NT2/D1 (cell line): Measurements from ENCODE around the gene TRAF6.

Source experiments
- DNase-seq: peaks from one replicate; pipeline ENCODE4 v3.0.0-alpha.2; 2011; ENCODE audit warnings: low read depth, low spot score
- H3K27me3 ChIP-seq: 2 replicates; pipeline ENCODE4 v1.6.0; 2011; ENCODE audit warnings: mild to moderate bottlenecking; ENCODE audit not compliant: insufficient read length, insufficient read depth
- H3K36me3 ChIP-seq: 2 replicates; pipeline ENCODE4 v1.6.1; 2011; ENCODE audit warnings: mild to moderate bottlenecking, low read length, mixed read lengths; ENCODE audit not compliant: insufficient read depth, insufficient read length
- H3K4me1 ChIP-seq: 2 replicates; pipeline ENCODE4 v1.5.1; 2011; ENCODE audit not compliant: insufficient read depth, insufficient read length
- H3K4me3 ChIP-seq: 2 replicates; pipeline ENCODE4 v1.5.1; 2011; ENCODE audit warnings: low read depth; ENCODE audit not compliant: insufficient read length
- H3K9ac ChIP-seq: 2 replicates; pipeline ENCODE4 v1.6.0; 2011; ENCODE audit warnings: low read depth; ENCODE audit not compliant: insufficient read length
- H3K9me3 ChIP-seq: 2 replicates; pipeline ENCODE4 v1.5.1; 2011; ENCODE audit warnings: mild to moderate bottlenecking, low read length; ENCODE audit not compliant: insufficient read depth
- SUZ12 ChIP-seq: IDR thresholded peaks from 2 replicates; pipeline ENCODE4 v1.6.1; 2011; ENCODE audit not compliant: insufficient read length, insufficient read depth; ENCODE audit errors: extremely low read depth
- YY1 ChIP-seq: IDR thresholded peaks from 2 replicates; pipeline ENCODE4 v1.6.1; 2011; ENCODE audit not compliant: insufficient read length, insufficient read depth
- ZNF274 ChIP-seq: IDR thresholded peaks from 2 replicates; pipeline ENCODE4 v1.6.1; 2011; ENCODE audit warnings: mild to moderate bottlenecking, low read depth, low read length

TRAF6 gene

DNA sequence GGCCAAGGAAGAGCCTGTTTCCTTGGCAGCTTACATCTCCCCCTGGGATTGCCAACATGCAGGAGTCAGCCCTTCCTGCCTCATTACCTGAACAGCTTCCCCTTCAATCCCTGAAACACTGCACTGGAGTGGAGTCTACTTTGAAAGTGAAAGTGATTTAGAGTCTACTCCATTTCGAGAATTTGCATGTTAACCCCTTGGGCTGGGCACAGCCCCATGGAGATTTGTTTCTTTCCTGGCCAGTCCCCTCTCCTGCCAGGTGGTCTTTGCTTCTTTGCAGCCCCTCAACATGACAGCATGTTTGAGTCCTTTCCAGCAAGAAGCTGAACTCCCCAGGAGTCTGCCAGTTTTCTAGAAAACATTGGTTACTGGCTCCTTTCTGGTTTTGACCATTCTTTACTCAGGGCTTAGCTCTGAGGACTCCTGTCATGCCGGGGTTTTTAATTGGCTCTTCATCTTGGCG, 59.9 kb downstream of the TRAF6 start:
- Histone ChIP-seq H3K9me3 (no peaks in the 10 kb centered on the region), H3K4me1 (peaks cover 9% of the 10 kb centered on the region), H3K27me3 (no peaks in the 10 kb centered on the region), H3K36me3 (peaks cover 43% of the 10 kb centered on the region), H3K4me3 (no peak overlapping the region), H3K9ac (no peak overlapping the region)
- TF ChIP-seq YY1 (no peak), SUZ12 (no peak), ZNF274 (no peak)
- no peak for DNase-seq

DNA sequence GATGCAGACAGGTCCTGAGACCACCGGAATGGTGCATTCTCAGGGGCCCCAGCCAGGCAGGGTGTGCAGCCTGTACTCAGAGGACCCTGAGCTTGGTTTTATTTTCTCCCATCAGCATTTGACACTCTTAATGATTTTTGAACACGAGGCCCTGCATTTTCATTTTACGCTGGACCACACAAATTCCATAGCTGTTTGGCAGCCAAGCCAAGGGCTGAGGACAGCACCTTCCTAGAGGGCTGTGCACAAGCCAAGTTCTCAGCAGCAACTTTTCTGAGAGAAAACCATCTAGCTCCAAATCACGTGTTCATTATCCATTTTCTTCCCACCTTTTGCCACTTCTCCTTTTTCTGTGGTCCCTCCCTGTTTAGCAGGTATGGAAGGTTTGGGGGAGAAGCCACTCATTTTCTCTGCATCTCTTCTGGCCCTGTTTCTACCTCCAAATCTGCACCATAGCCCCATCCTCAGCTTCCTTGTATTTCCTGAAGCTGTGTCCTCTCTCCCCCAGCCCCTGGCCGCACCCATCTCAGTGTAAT, 60.4 kb downstream of the TRAF6 start:
- no peak overlapping the region for H3K9ac ChIP-seq

DNA sequence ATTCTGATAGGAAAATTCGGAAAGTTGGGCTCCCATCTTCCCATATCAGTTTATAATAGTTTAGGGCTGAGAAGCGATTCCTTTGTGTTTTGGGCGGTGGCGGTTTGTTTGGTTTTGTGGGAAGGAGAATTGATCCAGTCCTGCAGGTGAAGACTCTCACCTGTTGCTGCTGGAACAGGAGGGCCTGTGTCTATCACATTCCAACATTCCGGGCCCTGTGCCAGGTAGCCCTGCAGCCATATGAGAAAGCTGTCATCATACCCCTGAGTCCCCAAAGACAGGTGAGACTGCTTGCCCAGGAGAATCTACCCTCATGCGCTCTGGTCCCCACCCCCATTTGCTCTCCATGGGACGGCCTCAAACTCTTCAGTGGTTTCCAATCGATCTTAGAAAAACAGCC, 62.1 kb downstream of the TRAF6 start:
- H3K36me3 ChIP-seq, result peaks cover 35% of the 10 kb centered on the region

More for the DNA sequence above, 60.4 kb downstream of the TRAF6 start:
- Histone ChIP-seq H3K9me3 (no peaks in the 10 kb centered on the region), H3K4me1 (peaks cover 5% of the 10 kb centered on the region), H3K4me3 (no peak overlapping the region), H3K27me3 (no peaks in the 10 kb centered on the region), H3K36me3 (peaks cover 43% of the 10 kb centered on the region)
- TF ChIP-seq ZNF274, result no peak
- no peak for TF ChIP-seq SUZ12
- no peak for TF ChIP-seq YY1
- DNase-seq, result no peak

DNA sequence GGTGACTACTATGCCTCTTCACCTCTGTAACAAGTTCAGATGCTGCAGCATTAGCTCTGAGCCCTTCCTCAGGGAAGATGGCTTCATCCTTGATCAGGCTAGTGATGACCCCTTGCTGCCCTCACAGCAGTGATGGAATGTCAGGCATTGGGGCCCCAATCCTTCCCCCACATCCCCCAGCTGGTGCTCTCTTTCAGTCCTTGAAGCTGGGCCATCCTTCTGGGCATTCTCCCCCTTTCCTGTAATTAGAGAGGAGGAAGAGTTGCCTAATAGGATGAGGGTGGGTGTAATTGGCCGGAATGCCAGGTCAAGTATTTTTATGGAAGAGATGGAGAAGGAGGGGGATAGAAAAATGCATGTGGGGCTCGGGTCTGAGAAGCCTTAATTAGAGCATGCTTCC, 62.6 kb downstream of the TRAF6 start:
- TF ChIP-seq ZNF274, result no peak
- TF ChIP-seq SUZ12, result no peak
- no peak for TF ChIP-seq YY1
- peaks cover 35% of the 10 kb centered on the region for H3K36me3 ChIP-seq
- no peak for DNase-seq

More for the DNA sequence above, 62.1 kb downstream of the TRAF6 start:
- no peak overlapping the region for H3K4me3 ChIP-seq
- no peaks in the 10 kb centered on the region for H3K4me1 ChIP-seq
- DNase-seq, result no peak
- no peaks in the 10 kb centered on the region for H3K27me3 ChIP-seq
- no peaks in the 10 kb centered on the region for H3K9me3 ChIP-seq
- no peak for TF ChIP-seq YY1
- TF ChIP-seq ZNF274, result no peak
- no peak for TF ChIP-seq SUZ12
- H3K9ac ChIP-seq, result no peak overlapping the region

DNA sequence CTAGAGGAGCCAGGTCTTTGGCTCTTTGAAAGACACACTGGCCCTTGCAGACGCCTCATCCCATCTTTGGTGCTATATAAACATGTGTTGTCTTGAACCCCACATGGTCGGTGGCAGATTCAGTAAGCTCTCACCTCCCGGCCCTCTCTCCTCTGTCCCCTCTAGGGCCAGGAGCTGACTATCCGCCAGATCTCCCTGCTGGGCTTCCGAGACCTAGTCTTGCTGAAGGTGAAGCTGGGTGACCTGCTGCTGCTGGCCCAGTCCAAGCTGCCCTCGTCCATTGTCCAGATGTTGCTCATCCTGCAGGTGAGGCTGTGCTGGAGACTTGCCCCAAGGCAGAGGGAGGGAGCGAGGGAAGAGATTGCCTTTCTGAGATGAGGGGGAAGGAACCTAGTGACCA, 63.9 kb downstream of the TRAF6 start:
- no peaks in the 10 kb centered on the region for H3K4me1 ChIP-seq
- H3K4me3 ChIP-seq, result no peak overlapping the region
- peaks cover 24% of the 10 kb centered on the region for H3K36me3 ChIP-seq
- H3K9ac ChIP-seq, result no peak overlapping the region
- peaks cover 7% of the 10 kb centered on the region; the same call in 1 of the 2 replicates for H3K9me3 ChIP-seq
- TF ChIP-seq YY1 (no peak), SUZ12 (no peak), ZNF274 (no peak)
- no peaks in the 10 kb centered on the region for H3K27me3 ChIP-seq
- no peak for DNase-seq

More for the DNA sequence above, 62.6 kb downstream of the TRAF6 start:
- Histone ChIP-seq H3K4me1 (no peaks in the 10 kb centered on the region), H3K9me3 (no peaks in the 10 kb centered on the region), H3K9ac (no peak overlapping the region), H3K4me3 (no peak overlapping the region), H3K27me3 (no peaks in the 10 kb centered on the region)

DNA sequence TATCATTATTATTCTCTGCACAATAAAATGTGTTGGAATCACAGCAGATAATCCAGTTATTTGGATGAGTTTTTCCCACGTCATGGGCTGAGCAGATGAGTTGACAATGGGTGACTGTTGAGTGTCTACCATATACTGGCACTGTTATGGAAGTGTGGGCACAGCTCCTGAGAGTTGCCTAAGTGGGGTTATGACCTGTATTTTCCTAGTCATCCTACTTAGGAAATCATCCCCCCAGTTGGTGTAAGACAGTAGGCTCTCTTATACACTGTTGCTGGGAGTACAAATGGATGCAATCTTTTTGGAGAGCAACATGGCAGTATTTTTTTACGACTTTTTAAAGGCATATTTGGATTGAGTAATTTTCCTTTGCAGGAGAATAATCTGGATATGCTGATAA, 66.4 kb downstream of the TRAF6 start:
- Histone ChIP-seq H3K9ac (no peak overlapping the region), H3K9me3 (peaks cover 15% of the 10 kb centered on the region; the same call in 1 of the 2 replicates), H3K27me3 (no peaks in the 10 kb centered on the region), H3K4me1 (no peaks in the 10 kb centered on the region), H3K4me3 (no peak overlapping the region), H3K36me3 (peaks cover 28% of the 10 kb centered on the region)
- no peak for TF ChIP-seq YY1
- no peak for TF ChIP-seq ZNF274
- TF ChIP-seq SUZ12, result no peak
- DNase-seq, result no peak

DNA sequence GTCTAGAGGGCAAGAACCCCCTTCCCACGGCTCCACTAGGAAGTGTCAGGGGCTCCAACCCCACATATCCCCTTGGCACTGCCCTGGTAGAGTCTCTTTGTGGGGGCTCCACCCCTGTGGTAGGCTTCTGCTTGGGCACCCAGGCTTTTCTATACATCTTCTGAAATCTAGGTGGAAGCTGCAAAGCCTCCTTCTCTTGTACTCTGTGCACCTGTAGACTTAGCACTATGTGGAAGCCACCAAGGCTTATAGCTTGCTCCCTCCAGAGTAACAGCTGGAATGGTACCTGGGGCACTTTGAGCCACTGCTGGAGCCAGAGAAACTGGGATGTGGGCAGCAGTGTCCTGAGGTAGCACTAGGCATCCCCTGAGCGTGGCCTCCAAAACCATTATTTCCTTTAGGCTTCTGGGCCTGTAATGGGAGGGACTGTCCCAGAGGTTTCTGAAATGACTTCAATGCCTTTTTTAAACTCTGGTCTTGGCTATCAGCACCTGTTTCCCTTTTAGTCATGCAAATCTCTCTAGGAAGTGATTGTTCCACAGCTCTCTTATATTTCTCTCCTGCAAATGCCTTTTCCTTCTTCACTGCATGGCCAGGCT, 68.4 kb downstream of the TRAF6 start:
- H3K9ac ChIP-seq, result no peak overlapping the region
- no peaks in the 10 kb centered on the region for H3K27me3 ChIP-seq
- H3K36me3 ChIP-seq, result peaks cover 25% of the 10 kb centered on the region
- TF ChIP-seq ZNF274, result no peak
- TF ChIP-seq SUZ12, result no peak
- no peak for TF ChIP-seq YY1
- peaks cover 15% of the 10 kb centered on the region; the same call in 1 of the 2 replicates for H3K9me3 ChIP-seq
- no peak for DNase-seq
- H3K4me3 ChIP-seq, result no peak overlapping the region
- H3K4me1 ChIP-seq, result no peaks in the 10 kb centered on the region
